ENCODE data around the gene TRRAP.

TRRAP gene

GRCh38 chr7:98956469-98956868 is 78.1 kb downstream of the TRRAP start:
- no peak for DNase-seq

- no peak for DNase-seq
Measured at GRCh38 chr7:98956937-98957336, 78.6 kb downstream of the TRRAP start.

DNA sequence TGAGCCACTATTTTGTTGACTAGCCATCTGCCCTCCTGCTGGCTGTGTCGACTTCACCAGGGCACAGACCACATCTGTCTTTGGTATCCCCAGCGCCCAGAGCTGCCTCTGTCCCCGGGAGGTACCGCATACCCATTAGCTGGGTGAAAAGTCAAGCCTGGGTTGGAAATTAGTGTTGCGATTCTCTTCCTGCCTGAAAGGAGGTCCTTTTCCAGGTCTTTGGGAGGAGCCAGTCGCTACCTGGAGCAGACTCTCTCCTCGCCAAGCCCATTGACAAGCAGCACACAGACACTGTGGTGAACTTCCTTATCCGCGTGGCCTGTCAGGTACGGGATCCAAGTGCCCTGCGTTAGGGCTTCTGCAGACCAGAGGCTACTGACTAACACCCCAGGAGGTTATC is 79.4 kb downstream of the TRRAP start:
- no peak for DNase-seq

- no peak for DNase-seq
Measured at GRCh38 chr7:98958968-98959367, 80.6 kb downstream of the TRRAP start.

DNA sequence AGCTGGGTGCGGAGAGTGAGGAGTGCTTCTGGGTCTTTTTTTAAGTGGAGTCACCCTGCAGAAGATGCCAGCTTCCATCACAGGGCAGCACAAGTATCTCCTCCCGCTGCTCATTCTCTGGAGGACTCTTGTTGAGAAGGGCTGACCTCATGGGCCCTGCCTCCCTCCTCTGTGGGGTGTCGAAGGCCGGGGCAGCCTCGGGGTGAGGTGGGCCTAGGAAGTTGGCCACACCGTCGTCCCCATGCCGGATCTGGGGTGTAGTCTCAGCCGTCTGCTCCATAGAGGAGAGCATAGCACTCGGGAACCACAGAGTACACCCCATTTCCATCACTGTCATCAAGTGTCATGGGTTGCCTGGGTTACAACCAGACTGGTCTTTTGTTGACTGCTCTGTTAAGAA is 85.0 kb downstream of the TRRAP start:
- no peak for DNase-seq

- no peak for DNase-seq
Measured at GRCh38 chr7:98964596-98964995, 86.3 kb downstream of the TRRAP start.

DNA sequence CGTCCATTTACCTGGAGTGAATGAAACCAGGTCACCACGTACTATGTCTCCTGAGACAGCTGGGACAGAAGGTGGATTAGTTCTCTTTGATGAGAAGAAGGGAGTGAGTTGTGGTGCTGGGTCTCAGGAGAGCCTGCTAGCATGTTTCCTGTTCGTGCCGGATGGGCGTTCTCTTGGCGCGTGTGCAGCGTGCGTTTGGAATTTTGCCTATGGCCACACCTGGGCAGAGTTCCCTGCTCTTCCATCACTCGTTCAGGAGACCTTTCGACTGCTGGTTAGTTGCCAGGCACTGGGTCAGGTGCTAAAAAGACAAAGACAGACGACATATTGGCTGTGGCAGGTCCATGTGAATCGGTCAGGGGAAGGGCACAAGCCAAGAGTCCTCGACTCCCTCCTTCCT is 90.3 kb downstream of the TRRAP start:
- DNase-seq: no peak

DNA sequence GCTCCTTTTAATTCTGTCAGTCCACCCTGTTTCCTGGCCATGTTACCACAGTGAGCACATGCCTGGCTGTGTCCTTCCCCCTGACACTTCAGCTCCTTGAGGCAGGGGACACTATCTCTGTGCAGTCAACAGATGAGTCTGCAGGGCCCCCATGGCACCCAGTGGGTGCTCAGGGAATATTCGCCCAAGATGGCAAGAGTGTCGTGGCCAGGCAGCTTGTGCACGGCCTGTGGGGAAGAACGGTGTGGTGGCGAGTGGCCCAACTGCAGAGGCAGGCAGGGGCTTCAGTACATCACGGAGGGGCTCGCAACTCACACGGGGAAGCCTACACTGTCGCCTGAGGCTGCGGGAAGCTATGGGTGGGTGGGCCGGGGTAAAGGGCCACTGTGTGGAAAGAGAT is 91.1 kb downstream of the TRRAP start:
- DNase-seq: no peak

GRCh38 chr7:98970016-98970615 is 91.8 kb downstream of the TRRAP start:
- DNase-seq: no peak

- DNase-seq: no peak
Measured at GRCh38 chr7:98970805-98971204, 92.5 kb downstream of the TRRAP start.

GRCh38 chr7:98974205-98974604 is 95.9 kb downstream of the TRRAP start:
- no peak for DNase-seq

- no peak for DNase-seq
Measured at GRCh38 chr7:98974906-98975816, 96.8 kb downstream of the TRRAP start.

GRCh38 chr7:98976396-98977185 is 98.3 kb downstream of the TRRAP start:
- no peak for DNase-seq

DNA sequence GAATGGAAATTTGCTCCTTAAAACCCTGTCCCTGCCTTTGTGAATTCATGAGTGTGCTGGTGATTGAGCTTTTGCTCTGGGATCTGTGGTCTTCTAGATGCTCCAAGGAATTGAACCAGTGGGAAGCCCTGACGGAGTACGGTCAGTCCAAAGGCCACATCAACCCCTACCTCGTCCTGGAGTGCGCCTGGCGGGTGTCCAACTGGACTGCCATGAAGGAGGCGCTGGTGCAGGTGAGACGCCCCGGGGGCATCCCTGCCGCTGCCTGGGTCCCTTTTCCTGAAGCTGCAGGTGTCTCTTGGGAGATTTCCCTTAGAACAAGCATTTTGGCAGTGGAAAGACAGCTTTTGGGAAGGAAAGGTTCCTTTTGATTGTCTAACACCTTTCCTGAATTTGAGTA is 100.3 kb downstream of the TRRAP start:
- DNase-seq: no peak

DNA sequence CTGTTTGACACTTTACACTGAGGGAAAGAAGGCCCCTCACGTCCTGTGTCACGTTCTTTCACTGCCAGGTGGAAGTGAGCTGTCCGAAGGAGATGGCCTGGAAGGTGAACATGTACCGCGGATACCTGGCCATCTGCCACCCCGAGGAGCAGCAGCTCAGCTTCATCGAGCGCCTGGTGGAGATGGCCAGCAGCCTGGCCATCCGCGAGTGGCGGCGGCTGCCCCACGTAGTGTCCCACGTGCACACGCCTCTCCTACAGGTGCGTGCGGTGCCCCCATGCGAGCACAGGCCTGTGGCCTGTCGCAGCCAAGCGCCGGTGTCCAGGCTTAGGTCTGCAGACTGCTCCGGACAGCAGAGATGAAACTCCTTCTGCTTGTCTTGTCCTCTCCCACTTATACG is 103.4 kb downstream of the TRRAP start:
- no peak for DNase-seq

- DNase-seq: no peak
Measured at GRCh38 chr7:98982686-98983085, 104.4 kb downstream of the TRRAP start.

DNA sequence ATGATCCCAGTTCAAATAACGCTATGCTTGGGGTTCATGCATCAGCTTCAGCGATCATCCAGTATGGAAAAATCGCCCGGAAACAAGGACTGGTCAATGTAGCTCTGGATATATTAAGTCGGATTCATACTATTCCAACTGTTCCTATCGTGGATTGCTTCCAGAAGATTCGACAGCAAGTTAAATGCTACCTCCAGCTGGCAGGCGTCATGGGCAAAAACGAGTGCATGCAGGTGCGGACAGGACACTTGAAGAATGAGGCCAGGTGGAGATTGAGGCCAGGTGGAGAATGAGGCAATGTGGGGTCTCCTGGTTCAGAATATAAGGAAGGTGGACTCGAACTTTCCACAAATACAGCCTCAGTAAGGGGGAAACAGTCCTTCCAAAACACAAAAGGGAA is 105.8 kb downstream of the TRRAP start:
- no peak for DNase-seq

- DNase-seq: no peak
Measured at GRCh38 chr7:98985406-98985805, 107.1 kb downstream of the TRRAP start.

DNA sequence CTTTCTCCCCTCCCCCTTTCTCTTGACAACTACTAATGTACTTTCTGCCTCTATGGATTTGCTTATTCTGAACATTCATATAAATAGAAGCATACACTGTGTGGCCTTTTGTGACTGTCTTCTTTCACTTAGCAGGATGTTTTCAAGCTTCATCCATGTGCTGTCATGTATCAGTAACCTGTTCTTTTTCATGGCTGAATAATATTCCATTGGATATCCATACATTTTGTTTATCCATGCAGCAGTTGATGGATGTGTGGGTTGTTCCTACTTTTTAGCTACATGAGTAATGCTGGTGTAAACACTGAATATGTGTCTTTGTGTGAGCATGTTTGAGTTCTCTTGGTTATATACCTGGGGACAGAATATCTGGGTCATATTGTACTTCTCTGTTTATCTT is 107.6 kb downstream of the TRRAP start:
- DNase-seq: no peak

DNA sequence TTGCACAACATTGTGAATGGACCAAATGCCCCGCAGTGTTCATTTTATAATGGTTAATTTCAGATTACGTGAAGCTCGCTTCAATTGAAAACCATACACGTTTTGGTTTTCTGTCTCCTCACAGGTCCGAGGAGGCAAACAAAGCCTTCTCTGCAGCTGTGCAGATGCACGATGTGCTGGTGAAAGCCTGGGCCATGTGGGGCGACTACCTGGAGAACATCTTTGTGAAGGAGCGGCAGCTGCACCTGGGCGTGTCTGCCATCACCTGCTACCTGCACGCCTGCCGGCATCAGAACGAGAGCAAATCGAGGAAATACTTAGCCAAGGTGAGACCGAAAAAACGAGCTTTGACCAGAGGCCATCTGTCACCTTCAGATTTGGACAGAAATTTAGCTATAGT is 110.3 kb downstream of the TRRAP start:
- no peak for DNase-seq

DNA sequence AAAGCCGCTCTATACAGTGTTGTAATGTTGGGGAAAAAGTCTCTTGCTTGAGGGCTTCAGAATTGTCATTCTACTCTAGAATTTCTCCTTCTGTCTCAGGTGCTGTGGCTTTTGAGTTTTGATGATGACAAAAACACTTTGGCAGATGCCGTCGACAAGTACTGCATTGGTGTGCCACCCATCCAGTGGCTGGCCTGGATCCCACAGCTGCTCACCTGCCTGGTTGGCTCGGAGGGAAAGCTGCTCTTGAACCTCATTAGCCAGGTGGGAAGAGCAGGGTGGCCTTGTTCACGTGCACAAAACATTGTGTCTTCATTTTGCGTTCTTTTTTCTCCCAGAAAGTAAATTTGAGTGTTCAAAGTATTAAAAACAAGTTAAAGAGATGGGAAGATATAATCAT is 112.0 kb downstream of the TRRAP start:
- DNase-seq: no peak

GRCh38 chr7:98991141-98991540 is 112.8 kb downstream of the TRRAP start:
- no peak for DNase-seq

DNA sequence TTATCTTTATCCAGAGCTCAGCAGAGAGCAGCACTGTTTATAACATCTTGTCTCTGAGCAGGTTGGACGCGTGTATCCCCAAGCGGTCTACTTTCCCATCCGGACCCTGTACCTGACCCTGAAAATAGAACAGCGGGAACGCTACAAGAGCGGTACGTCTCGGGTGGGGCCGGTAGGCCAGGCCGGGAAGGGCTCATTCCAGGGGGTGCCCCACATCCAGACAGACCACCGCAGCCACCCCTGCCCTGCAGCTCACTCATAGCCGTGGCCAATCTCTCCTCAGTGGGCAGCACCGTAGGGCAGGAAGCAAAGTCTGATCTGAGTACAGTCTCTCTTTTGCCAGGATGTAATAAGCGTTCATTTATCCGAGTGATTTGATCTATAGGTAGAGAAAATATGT is 113.7 kb downstream of the TRRAP start:
- no peak for DNase-seq

Measured in T-helper 1 cell (primary cell).